BLaER1 (cell line): ENCODE results near the gene TMEM123.

ENCODE experiments used
- H3K27ac ChIP-seq: shearing (Covaris generic); formaldehyde crosslinking; 2 replicates; pipeline ENCODE4 v1.8.1; 2022
- H3K27me3 ChIP-seq: shearing (Covaris generic); formaldehyde crosslinking; 2 replicates; pipeline ENCODE4 v1.8.1; 2022
- H3K36me3 ChIP-seq: shearing (Covaris generic); formaldehyde crosslinking; 2 replicates; pipeline ENCODE4 v1.8.1; 2022
- H3K4me1 ChIP-seq: shearing (Covaris generic); formaldehyde crosslinking; 2 replicates; pipeline ENCODE4 v1.8.1; 2022
- H3K4me2 ChIP-seq: shearing (Covaris generic); formaldehyde crosslinking; 2 replicates; pipeline ENCODE4 v1.8.1; 2022
- H3K4me3 ChIP-seq: shearing (Covaris generic); formaldehyde crosslinking; 2 replicates; pipeline ENCODE4 v1.8.1; 2022
- H3K9ac ChIP-seq: shearing (Covaris generic); formaldehyde crosslinking; 2 replicates; pipeline ENCODE4 v1.8.1; 2022
- H3K9me3 ChIP-seq: shearing (Covaris generic); formaldehyde crosslinking; 2 replicates; pipeline ENCODE4 v1.8.1; 2022
- H4K20me1 ChIP-seq: shearing (Covaris generic); formaldehyde crosslinking; 2 replicates; pipeline ENCODE4 v1.8.1; 2022
- Cebpa-rat ChIP-seq: shearing (Covaris generic); IDR thresholded peaks from 2 replicates; pipeline ENCODE4 v1.8.1; 2022

Gene TMEM123

GRCh38 chr11:102489186-102490145, 36.9 kb upstream of the TMEM123 start:
- no peak overlapping the region for H3K27ac ChIP-seq
- no peak for TF ChIP-seq Cebpa-rat
- H3K27me3 ChIP-seq: no peaks in the 10 kb centered on the region
- peaks cover 10% of the 10 kb centered on the region for H3K4me1 ChIP-seq
- no peaks in the 10 kb centered on the region for H3K9me3 ChIP-seq
- H3K4me2 ChIP-seq: no peak overlapping the region
- H3K36me3 ChIP-seq: no peaks in the 10 kb centered on the region
- H4K20me1 ChIP-seq: no peaks in the 10 kb centered on the region
- H3K4me3 ChIP-seq: no peak overlapping the region
- no peak overlapping the region for H3K9ac ChIP-seq

DNA sequence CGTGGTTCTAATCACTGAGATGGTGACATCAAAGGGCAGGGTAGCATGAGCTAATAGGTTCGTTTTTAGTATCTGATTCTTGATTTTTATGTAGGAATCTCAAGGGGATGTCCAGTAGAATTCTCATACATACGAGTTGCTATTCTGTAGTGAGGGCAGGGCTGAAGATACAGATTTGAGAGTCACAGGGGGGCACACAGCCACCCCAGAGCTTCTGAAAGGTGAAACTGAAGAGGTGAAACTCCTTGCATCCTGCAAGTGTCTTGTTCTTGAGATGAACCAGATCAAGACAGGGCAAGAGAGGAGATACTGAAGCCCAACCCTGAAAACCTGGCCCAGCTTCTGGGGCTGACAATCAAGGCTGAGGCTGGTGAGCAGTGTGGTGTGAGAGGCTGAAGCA, 35.6 kb upstream of the TMEM123 start:
- Histone ChIP-seq H3K9ac (no peak overlapping the region), H3K36me3 (no peaks in the 10 kb centered on the region), H3K9me3 (no peaks in the 10 kb centered on the region), H3K27me3 (no peaks in the 10 kb centered on the region), H3K27ac (no peak overlapping the region), H3K4me3 (no peak overlapping the region), H3K4me1 (peaks cover 10% of the 10 kb centered on the region), H4K20me1 (no peaks in the 10 kb centered on the region), H3K4me2 (no peak overlapping the region)
- TF ChIP-seq Cebpa-rat: no peak

DNA sequence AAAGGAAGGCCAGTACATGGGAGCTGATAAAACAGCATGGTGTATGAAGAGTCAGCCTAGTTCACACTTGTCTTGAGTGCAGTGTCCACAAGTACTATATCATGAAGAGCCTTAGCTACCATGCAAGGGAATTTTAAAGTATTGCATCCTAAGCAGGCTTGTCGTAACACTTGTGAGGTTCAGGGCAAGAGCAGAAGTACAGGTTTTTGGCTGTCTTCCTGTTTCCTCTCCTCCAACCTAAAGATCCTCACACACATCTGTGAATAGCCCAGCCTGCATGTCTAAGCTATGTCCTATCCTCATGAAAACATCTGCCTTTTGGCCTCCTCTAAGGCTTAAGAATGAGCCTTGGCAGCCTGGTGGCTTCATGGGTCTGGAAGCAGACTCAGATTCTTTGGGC, 34.6 kb upstream of the TMEM123 start:
- Histone ChIP-seq H3K4me1 (no peaks in the 10 kb centered on the region), H3K4me3 (no peak overlapping the region), H3K9me3 (no peaks in the 10 kb centered on the region), H4K20me1 (no peaks in the 10 kb centered on the region), H3K27ac (no peak overlapping the region), H3K9ac (no peak overlapping the region), H3K4me2 (no peak overlapping the region), H3K36me3 (no peaks in the 10 kb centered on the region), H3K27me3 (no peaks in the 10 kb centered on the region)
- TF ChIP-seq Cebpa-rat: no peak

DNA sequence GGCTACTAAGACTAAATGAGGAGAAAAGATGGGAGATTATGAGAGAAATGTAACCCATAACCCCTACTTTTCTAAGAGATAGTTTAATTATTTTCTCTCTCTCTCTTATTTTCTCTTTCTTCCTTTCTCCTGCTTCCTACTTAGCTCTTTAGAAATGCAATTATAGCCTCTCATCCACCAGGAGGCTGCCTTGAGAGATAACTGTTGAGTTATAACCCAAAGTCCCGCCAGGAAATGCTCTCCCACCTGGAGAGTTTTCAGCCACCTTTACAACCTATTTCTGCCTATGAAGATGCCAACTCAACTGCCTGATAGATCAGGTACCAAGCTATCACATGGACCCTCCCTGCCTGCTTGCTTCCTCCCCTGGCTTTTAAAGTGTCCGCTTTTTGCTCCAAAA, 34.0 kb upstream of the TMEM123 start:
- Histone ChIP-seq H3K27me3 (no peaks in the 10 kb centered on the region), H3K4me1 (no peaks in the 10 kb centered on the region), H3K9ac (no peak overlapping the region), H4K20me1 (no peaks in the 10 kb centered on the region), H3K4me3 (no peak overlapping the region), H3K36me3 (no peaks in the 10 kb centered on the region), H3K27ac (no peak overlapping the region), H3K4me2 (no peak overlapping the region), H3K9me3 (no peaks in the 10 kb centered on the region)
- no peak for TF ChIP-seq Cebpa-rat

GRCh38 chr11:102485095-102485722, 32.6 kb upstream of the TMEM123 start:
- no peaks in the 10 kb centered on the region for H3K9me3 ChIP-seq
- no peaks in the 10 kb centered on the region for H3K27me3 ChIP-seq
- TF ChIP-seq Cebpa-rat: no peak
- H3K9ac ChIP-seq: no peak overlapping the region
- no peak overlapping the region for H3K4me3 ChIP-seq
- H3K4me2 ChIP-seq: no peak overlapping the region
- H3K4me1 ChIP-seq: no peaks in the 10 kb centered on the region
- no peaks in the 10 kb centered on the region for H3K36me3 ChIP-seq
- H4K20me1 ChIP-seq: no peaks in the 10 kb centered on the region
- no peak overlapping the region for H3K27ac ChIP-seq

- no peaks in the 10 kb centered on the region for H3K36me3 ChIP-seq
- TF ChIP-seq Cebpa-rat: no peak
- no peaks in the 10 kb centered on the region for H3K27me3 ChIP-seq
- no peaks in the 10 kb centered on the region for H3K9me3 ChIP-seq
- no peak overlapping the region for H3K9ac ChIP-seq
- H4K20me1 ChIP-seq: no peaks in the 10 kb centered on the region
- H3K4me2 ChIP-seq: no peak overlapping the region
- H3K4me3 ChIP-seq: no peak overlapping the region
- H3K27ac ChIP-seq: no peak overlapping the region
- peaks cover under 1% of the 10 kb centered on the region; the same call in 1 of the 2 replicates for H3K4me1 ChIP-seq
These were observed 29.9 kb upstream of the TMEM123 start for GRCh38 chr11:102482433-102482832.

GRCh38 chr11:102479733-102480132, 27.2 kb upstream of the TMEM123 start:
- Histone ChIP-seq H3K27me3 (no peaks in the 10 kb centered on the region), H4K20me1 (no peaks in the 10 kb centered on the region), H3K4me2 (no peak overlapping the region), H3K36me3 (no peaks in the 10 kb centered on the region), H3K9ac (no peak overlapping the region), H3K4me3 (no peak overlapping the region), H3K4me1 (peaks cover 13% of the 10 kb centered on the region), H3K27ac (no peak overlapping the region), H3K9me3 (no peaks in the 10 kb centered on the region)
- TF ChIP-seq Cebpa-rat: no peak

- no peak for TF ChIP-seq Cebpa-rat
- Histone ChIP-seq H3K9me3 (no peaks in the 10 kb centered on the region), H3K4me3 (no peak overlapping the region), H3K9ac (no peak overlapping the region), H3K27me3 (no peaks in the 10 kb centered on the region), H4K20me1 (no peaks in the 10 kb centered on the region), H3K4me1 (peaks cover 13% of the 10 kb centered on the region), H3K4me2 (no peak overlapping the region), H3K27ac (no peak overlapping the region), H3K36me3 (no peaks in the 10 kb centered on the region)
These were observed 26.2 kb upstream of the TMEM123 start for GRCh38 chr11:102478673-102479299.

- no peaks in the 10 kb centered on the region for H4K20me1 ChIP-seq
- H3K4me1 ChIP-seq: peaks cover 13% of the 10 kb centered on the region
- no peak overlapping the region for H3K9ac ChIP-seq
- H3K27ac ChIP-seq: no peak overlapping the region
- H3K4me3 ChIP-seq: no peak overlapping the region
- no peaks in the 10 kb centered on the region for H3K9me3 ChIP-seq
- peak overlapping the region; percentile 49 for H3K4me2 ChIP-seq
- no peak for TF ChIP-seq Cebpa-rat
- H3K27me3 ChIP-seq: no peaks in the 10 kb centered on the region
- H3K36me3 ChIP-seq: no peaks in the 10 kb centered on the region
These were observed 24.2 kb upstream of the TMEM123 start for GRCh38 chr11:102476812-102477211.

- no peaks in the 10 kb centered on the region for H3K27me3 ChIP-seq
- H3K27ac ChIP-seq: no peak overlapping the region
- H3K9me3 ChIP-seq: no peaks in the 10 kb centered on the region
- H3K4me2 ChIP-seq: no peak overlapping the region
- TF ChIP-seq Cebpa-rat: no peak
- H3K4me1 ChIP-seq: peaks cover 18% of the 10 kb centered on the region
- H3K36me3 ChIP-seq: no peaks in the 10 kb centered on the region
- H3K4me3 ChIP-seq: no peak overlapping the region
- no peak overlapping the region for H3K9ac ChIP-seq
- no peaks in the 10 kb centered on the region for H4K20me1 ChIP-seq
These were observed 23.5 kb upstream of the TMEM123 start for GRCh38 chr11:102476069-102476468.
